ENCODE data around the gene RNF130.
"Not testable (repeated sequence)": the region's sequence is repeated elsewhere in the genome, so short reads cannot be mapped to it uniquely, and the experiment has no call there.

Gene RNF130

GRCh38 chr5:180026320-180026719, 45.2 kb downstream of the RNF130 start:
- Histone ChIP-seq H3K9me3 (no peaks in the 10 kb centered on the region), H3K4me3 (no peak overlapping the region), H3K27ac (no peak overlapping the region), H3K36me3 (peaks cover 0 to 4% (median 0%) of the 10 kb centered on the region in 3 donors), H3K27me3 (no peaks in the 10 kb centered on the region), H3K4me1 (peaks cover 0 to 8% (median 4%) of the 10 kb centered on the region in 4 donors)
- intact Hi-C loops (cut with DNase I; ENCODE audit: low total_unique reads) = no loop called here
- DNase-seq = no peak
- TF ChIP-seq CTCF (IDR thresholded peaks at IDR 0.05) = no peak

GRCh38 chr5:180021900-180022299, 49.7 kb downstream of the RNF130 start:
- Histone ChIP-seq H3K9me3 (peaks cover 0 to 3% (median 0%) of the 10 kb centered on the region in 3 donors), H3K27ac (no peak overlapping the region), H3K4me3 (no peak overlapping the region), H3K36me3 (peaks cover 0 to 13% (median 4%) of the 10 kb centered on the region in 3 donors), H3K27me3 (no peaks in the 10 kb centered on the region), H3K4me1 (peaks cover 0 to 2% (median under 1%) of the 10 kb centered on the region in 4 donors)
- DNase-seq = no peak
- intact Hi-C loops (cut with DNase I; ENCODE audit: low total_unique reads) = no loop called here
- TF ChIP-seq CTCF (IDR thresholded peaks at IDR 0.05) = no peak

- TF ChIP-seq CTCF (IDR thresholded peaks at IDR 0.05) = no peak
- Histone ChIP-seq H3K27ac (no peak overlapping the region), H3K27me3 (no peaks in the 10 kb centered on the region), H3K4me1 (no peaks in the 10 kb centered on the region), H3K4me3 (no peak overlapping the region), H3K36me3 (peaks cover 0 to 13% (median 4%) of the 10 kb centered on the region in 3 donors), H3K9me3 (peaks cover 0 to 3% (median 0%) of the 10 kb centered on the region in 3 donors)
- DNase-seq = no peak
- intact Hi-C loops (cut with DNase I; ENCODE audit: low total_unique reads) = no loop called here
Observed at GRCh38 chr5:180020176-180020575, 51.4 kb downstream of the RNF130 start.

GRCh38 chr5:180018347-180019060, 53.1 kb downstream of the RNF130 start:
- intact Hi-C loops (cut with DNase I; ENCODE audit: low total_unique reads) = no loop called here
- DNase-seq = no peak
- Histone ChIP-seq H3K27me3 (no peaks in the 10 kb centered on the region), H3K4me3 (no peak overlapping the region), H3K36me3 (peaks cover 0 to 13% (median 0%) of the 10 kb centered on the region in 3 donors), H3K9me3 (peaks cover 0 to 3% (median 0%) of the 10 kb centered on the region in 3 donors), H3K4me1 (no peaks in the 10 kb centered on the region), H3K27ac (no peak overlapping the region)
- no peak for TF ChIP-seq CTCF (IDR thresholded peaks at IDR 0.05)

GRCh38 chr5:180015523-180015922, 56.0 kb downstream of the RNF130 start:
- H3K9me3 ChIP-seq; H3K4me3 ChIP-seq; intact Hi-C loops (cut with DNase I; ENCODE audit: low total_unique reads); H3K27ac ChIP-seq; H3K27me3 ChIP-seq; H3K4me1 ChIP-seq; DNase-seq: not testable (repeated sequence)
- peaks cover 9 to 34% (median 9%) of the 10 kb centered on the region in 3 donors for H3K36me3 ChIP-seq

GRCh38 chr5:180013678-180014077, 57.9 kb downstream of the RNF130 start:
- no peak for DNase-seq
- intact Hi-C loops (cut with DNase I; ENCODE audit: low total_unique reads) = no loop called here
- no peak for TF ChIP-seq CTCF (IDR thresholded peaks at IDR 0.05)
- Histone ChIP-seq H3K4me1 (no peaks in the 10 kb centered on the region), H3K36me3 (peaks cover 9 to 24% (median 12%) of the 10 kb centered on the region in 3 donors), H3K4me3 (no peak overlapping the region), H3K9me3 (no peaks in the 10 kb centered on the region), H3K27ac (no peak overlapping the region), H3K27me3 (no peaks in the 10 kb centered on the region)

All from tibial artery (tissue), 4 donors.